PC-3 (cell line): ENCODE measurements around the gene CHCHD10. TPM values are rescaled to one million over a fixed set of nuclear protein-coding genes. Genes with fewer than 3 reads are reported as not detected.

Experiments
- ATAC-seq: fragments of 200-7000 bp; cut with Tn5 transposase; 2 replicates; pipeline ENCODE4 v1.9.1; 2020; ENCODE audit warnings: mild to moderate bottlenecking, moderate library complexity
- BruUV-seq: library from RNA; stranded (reverse); fragments of 400-500 nt; replicated peaks from 2 replicates; lab custom pipeline; 2021; lab: Mats Ljungman, UMichigan
- CTCF ChIA-PET: fragments of 300-600 bp; sonication (Branson Sonifier 250); formaldehyde crosslinking; loops from one replicate; lab custom pipeline; 2022; ENCODE audit warnings: antibody characterized with exemption; lab: Charles Lee
- POLR2A ChIA-PET: fragments of 300-600 bp; sonication (Branson Sonifier 250); formaldehyde crosslinking; loops from one replicate; lab custom pipeline; 2022; ENCODE audit warnings: antibody characterized with exemption; ENCODE audit not compliant: unreplicated experiment; lab: Charles Lee
- DNase-seq: peaks from one replicate; pipeline ENCODE4 v3.0.0-alpha.2; 2015
- H2AFZ ChIP-seq: fragments of 300-600 bp; sonication (generic); 2 replicates; pipeline ENCODE4 v1.6.0; 2016; ENCODE audit warnings: antibody characterized with exemption, low read length
- H3F3A ChIP-seq: fragments of 300-600 bp; sonication (generic); one replicate; pipeline ENCODE4 v1.6.0; 2017; ENCODE audit warnings: antibody characterized with exemption, low read length, control low read depth, mild to moderate bottlenecking; ENCODE audit not compliant: unreplicated experiment
- H3K27ac ChIP-seq: fragments of 300-600 bp; sonication (generic); 2 replicates; pipeline ENCODE4 v1.5.1; 2016; ENCODE audit warnings: mild to moderate bottlenecking, low read length
- H3K27me3 ChIP-seq: fragments of 300-600 bp; sonication (generic); 2 replicates; pipeline ENCODE4 v1.6.1; 2016; ENCODE audit warnings: low read length, mixed read lengths
- H3K36me3 ChIP-seq: fragments of 300-600 bp; sonication (generic); 2 replicates; pipeline ENCODE4 v1.6.1; 2016; ENCODE audit warnings: low read depth, mixed run types, low read length, mixed read lengths
- H3K4me1 ChIP-seq: fragments of 300-600 bp; sonication (generic); 2 replicates; pipeline ENCODE4 v1.5.1; 2016; ENCODE audit warnings: low read length; ENCODE audit not compliant: insufficient read depth
- H3K4me2 ChIP-seq: fragments of 300-600 bp; sonication (generic); 2 replicates; pipeline ENCODE4 v1.6.0; 2016; ENCODE audit warnings: low read length
- H3K4me3 ChIP-seq: fragments of 300-600 bp; sonication (generic); 2 replicates; pipeline ENCODE4 v1.5.1; 2016; ENCODE audit warnings: mild to moderate bottlenecking, low read length, mixed read lengths
- H3K79me2 ChIP-seq: fragments of 300-600 bp; sonication (generic); 2 replicates; pipeline ENCODE4 v1.6.1; 2017; ENCODE audit warnings: low read length, mixed read lengths
- H3K9ac ChIP-seq: fragments of 300-600 bp; sonication (generic); 2 replicates; pipeline ENCODE4 v1.6.0; 2016; ENCODE audit warnings: mild to moderate bottlenecking, low read length
- H3K9me2 ChIP-seq: fragments of 300-600 bp; sonication (generic); replicated peaks from 2 replicates; pipeline ENCODE4 v1.6.1; 2016; ENCODE audit warnings: mixed run types, low read length, mixed read lengths
- H3K9me3 ChIP-seq: fragments of 300-600 bp; sonication (generic); 2 replicates; pipeline ENCODE4 v1.6.1; 2016; ENCODE audit warnings: low read length, mixed read lengths
- H4K20me1 ChIP-seq: fragments of 300-600 bp; sonication (generic); 2 replicates; pipeline ENCODE4 v1.6.1; 2016; ENCODE audit warnings: low read length, mixed read lengths
- CTCF ChIP-seq: fragments of 300-600 bp; sonication (generic); conservative IDR thresholded peaks from 2 replicates; pipeline ENCODE4 v1.5.1; 2017; ENCODE audit warnings: antibody characterized with exemption, low read depth, mild to moderate bottlenecking, low read length
- EZH2 ChIP-seq: fragments of 300-600 bp; sonication (generic); IDR thresholded peaks from one replicate; pipeline ENCODE4 v1.6.1; 2017; ENCODE audit warnings: antibody characterized with exemption, mild to moderate bottlenecking, low read length; ENCODE audit not compliant: unreplicated experiment
- EZH2phosphoT487 ChIP-seq: fragments of 300-600 bp; sonication (generic); IDR thresholded peaks from 2 replicates; pipeline ENCODE4 v1.6.1; 2018; ENCODE audit warnings: mild to moderate bottlenecking, antibody characterized with exemption, low read length, borderline replicate concordance
- intact Hi-C: fragments of 100-400 bp; cut with micrococcal nuclease; formaldehyde crosslinking; loops from 2 replicates; pipeline ENCODE4 v1.9.0; 2023
- total RNA-seq: library from RNA; depleted of rRNA; stranded (reverse); fragments of >200 nt; gene quantifications from 2 replicates; pipeline ENCODE4 v1.2.3, GENCODE V29; 2014

The CHCHD10 gene
- total RNA-seq, 1 experiment from 2014 or later: 98.1 TPM

- H3K4me2 ChIP-seq: no peak overlapping the region
- no peak overlapping the region for H3K9ac ChIP-seq
- H3F3A ChIP-seq: no peaks in the 10 kb centered on the region
- H4K20me1 ChIP-seq: no peaks in the 10 kb centered on the region
- CTCF ChIA-PET: no interaction called here
- H3K27me3 ChIP-seq: no peaks in the 10 kb centered on the region
- H3K9me3 ChIP-seq: no peaks in the 10 kb centered on the region
- no TSS peak for BruUV-seq
- intact Hi-C loops: no loop called here
- POLR2A ChIA-PET: no interaction called here
- no peak for TF ChIP-seq CTCF
- no peak for TF ChIP-seq EZH2phosphoT487
- no peak for TF ChIP-seq EZH2
- no peaks in the 10 kb centered on the region for H3K9me2 ChIP-seq
- ATAC-seq (no peak), DNase-seq (no peak)
- no peak overlapping the region for H3K4me3 ChIP-seq
- H2AFZ ChIP-seq: no peak overlapping the region
- no peaks in the 10 kb centered on the region for H3K79me2 ChIP-seq
- H3K36me3 ChIP-seq: no peaks in the 10 kb centered on the region
- H3K4me1 ChIP-seq: peaks cover 9% of the 10 kb centered on the region; the same call in 1 of the 2 replicates
- no peak overlapping the region for H3K27ac ChIP-seq
These were observed 12.5 kb upstream of the CHCHD10 start for GRCh38 chr22:23780146-23780748.

- Histone ChIP-seq H2AFZ (no peak overlapping the region), H3K9me2 (no peaks in the 10 kb centered on the region), H3K27me3 (no peaks in the 10 kb centered on the region), H3K4me2 (no peak overlapping the region), H3F3A (no peaks in the 10 kb centered on the region), H3K9ac (no peak overlapping the region), H3K79me2 (no peaks in the 10 kb centered on the region), H3K9me3 (no peaks in the 10 kb centered on the region), H3K36me3 (no peaks in the 10 kb centered on the region), H4K20me1 (no peaks in the 10 kb centered on the region), H3K4me3 (no peak overlapping the region), H3K4me1 (peaks cover 9% of the 10 kb centered on the region; the same call in 1 of the 2 replicates), H3K27ac (no peak overlapping the region)
- no peak for DNase-seq
- ATAC-seq: no peak
- BruUV-seq: no TSS peak
- intact Hi-C loops: no loop called here
- TF ChIP-seq EZH2phosphoT487: no peak
- TF ChIP-seq EZH2: no peak
- TF ChIP-seq CTCF: no peak
- ChIA-PET CTCF (no interaction called here), POLR2A (no interaction called here)
These were observed 12.0 kb upstream of the CHCHD10 start for GRCh38 chr22:23779731-23780130.

- no peaks in the 10 kb centered on the region for H3K9me3 ChIP-seq
- ChIA-PET POLR2A (no interaction called here), CTCF (no interaction called here)
- no peaks in the 10 kb centered on the region for H3K9me2 ChIP-seq
- H3K4me2 ChIP-seq: no peak overlapping the region
- intact Hi-C loops: no loop called here
- no peaks in the 10 kb centered on the region for H3K36me3 ChIP-seq
- ATAC-seq: no peak
- DNase-seq: no peak
- peaks cover 9% of the 10 kb centered on the region; the same call in 1 of the 2 replicates for H3K4me1 ChIP-seq
- no TSS peak for BruUV-seq
- no peak overlapping the region for H3K4me3 ChIP-seq
- H3K27ac ChIP-seq: no peak overlapping the region
- no peaks in the 10 kb centered on the region for H3F3A ChIP-seq
- no peak for TF ChIP-seq EZH2phosphoT487
- TF ChIP-seq EZH2: no peak
- no peak for TF ChIP-seq CTCF
- H3K9ac ChIP-seq: no peak overlapping the region
- H3K27me3 ChIP-seq: no peaks in the 10 kb centered on the region
- no peaks in the 10 kb centered on the region for H4K20me1 ChIP-seq
- H2AFZ ChIP-seq: no peak overlapping the region
- H3K79me2 ChIP-seq: no peaks in the 10 kb centered on the region
These were observed 11.3 kb upstream of the CHCHD10 start for GRCh38 chr22:23779083-23779482.
